HepG2 (cell line): ENCODE results near the gene ZFHX3. TPM values are rescaled to one million over a fixed set of nuclear protein-coding genes. Genes with fewer than 3 reads are reported as not detected.

Source experiments
- FOXK1 ChIP-seq: sonication (generic); formaldehyde crosslinking; IDR thresholded peaks from 2 replicates; pipeline ENCODE4 v1.4.0; 2020; ENCODE audit warnings: low read depth, missing genetic modification reagents, borderline replicate concordance
- FOXP4 ChIP-seq: sonication (generic); formaldehyde crosslinking; IDR thresholded peaks from 2 replicates; pipeline ENCODE4 v1.4.0; 2020; ENCODE audit warnings: missing genetic modification reagents
- KDM4B ChIP-seq: sonication (generic); formaldehyde crosslinking; IDR thresholded peaks from 2 replicates; pipeline ENCODE4 v1.4.0; 2020; ENCODE audit warnings: missing genetic modification reagents
- MATR3 ChIP-seq: sonication (generic); formaldehyde crosslinking; IDR thresholded peaks from 2 replicates; pipeline ENCODE4 v1.4.0; 2020; ENCODE audit warnings: missing genetic modification reagents
- MAZ ChIP-seq, 2 experiments: sonication (generic) in 1 of 2; formaldehyde crosslinking in 1 of 2; IDR thresholded peaks; 2 replicates each; pipeline versions ENCODE4 v1.5.0 to v1.6.1; 2012 to 2020; ENCODE audit warnings: low read depth in 2 of 2, mild to moderate bottlenecking in 2 of 2, borderline replicate concordance in 1 of 2, improper control_type of control experiment in 1 of 2, low read length in 1 of 2, missing genetic modification reagents in 1 of 2, moderate library complexity in 1 of 2
- MED1 ChIP-seq: sonication (generic); formaldehyde crosslinking; IDR thresholded peaks from 2 replicates; pipeline ENCODE4 v1.4.0; 2020; ENCODE audit warnings: missing genetic modification reagents
- NAIF1 ChIP-seq: sonication (generic); formaldehyde crosslinking; IDR thresholded peaks from 2 replicates; pipeline ENCODE4 v1.5.0; 2020; ENCODE audit warnings: mild to moderate bottlenecking, missing genetic modification reagents, borderline replicate concordance
- NKX3-1 ChIP-seq: sonication (generic); formaldehyde crosslinking; IDR thresholded peaks from 2 replicates; pipeline ENCODE4 v1.5.0; 2020; ENCODE audit warnings: missing genetic modification reagents
- NR3C1 ChIP-seq: sonication (generic); formaldehyde crosslinking; IDR thresholded peaks from 2 replicates; pipeline ENCODE4 v1.4.0; 2020; ENCODE audit warnings: missing genetic modification reagents
- PHB2 ChIP-seq: fragments of 450-650 bp; IDR thresholded peaks from 2 replicates; pipeline ENCODE4 v1.6.1; 2018; ENCODE audit not compliant: partially characterized antibody
- POGZ ChIP-seq: sonication (generic); formaldehyde crosslinking; IDR thresholded peaks from 2 replicates; pipeline ENCODE4 v1.4.0; 2020; ENCODE audit warnings: mild to moderate bottlenecking, missing genetic modification reagents
- SMYD3 ChIP-seq: sonication (generic); formaldehyde crosslinking; IDR thresholded peaks from 2 replicates; pipeline ENCODE4 v1.8.1; 2023; ENCODE audit warnings: mild to moderate bottlenecking, missing genetic modification reagents
- SOX13 ChIP-seq, 3 experiments: fragments of 450-650 bp in 1 of 3; sonication (generic) in 1 of 3; formaldehyde crosslinking in 1 of 3; IDR thresholded peaks in 2 of 3; conservative IDR thresholded peaks in 1 of 3; 2 replicates each; pipeline versions ENCODE4 v1.5.0 to v1.6.1; 2016 to 2020; ENCODE audit warnings: antibody characterized with exemption in 1 of 3, mild to moderate bottlenecking in 1 of 3, missing compliant biosample characterization in 1 of 3, missing genetic modification reagents in 1 of 3, moderate library complexity in 1 of 3
- SYNCRIP ChIP-seq: fragments of 200-400 bp; formaldehyde crosslinking; IDR thresholded peaks from 2 replicates; pipeline ENCODE4 v1.6.1; 2018; ENCODE audit warnings: mild to moderate bottlenecking, low read depth, low read length; ENCODE audit not compliant: insufficient read depth
- TBP ChIP-seq: sonication (generic); formaldehyde crosslinking; IDR thresholded peaks from 2 replicates; pipeline ENCODE4 v1.5.0; 2020; ENCODE audit warnings: missing genetic modification reagents
- TBX3 ChIP-seq: fragments of 450-650 bp; IDR thresholded peaks from 2 replicates; pipeline ENCODE4 v1.6.1; 2017; ENCODE audit warnings: antibody characterized with exemption, mild to moderate bottlenecking, inconsistent platforms, borderline replicate concordance
- ZBTB1 ChIP-seq: sonication (generic); formaldehyde crosslinking; IDR thresholded peaks from 2 replicates; pipeline ENCODE4 v1.4.0; 2020; ENCODE audit warnings: missing genetic modification reagents, borderline replicate concordance
- ZBTB7A ChIP-seq: sonication (generic); formaldehyde crosslinking; IDR thresholded peaks from 2 replicates; pipeline ENCODE4 v1.8.0; 2022; ENCODE audit warnings: mild to moderate bottlenecking, missing genetic modification reagents
- ZBTB7B ChIP-seq: sonication (generic); formaldehyde crosslinking; IDR thresholded peaks from 2 replicates; pipeline ENCODE4 v1.4.0; 2020; ENCODE audit warnings: missing genetic modification reagents
- ZFP36 ChIP-seq: fragments of 150-350 bp; IDR thresholded peaks from 2 replicates; pipeline ENCODE4 v1.6.1; 2018; ENCODE audit warnings: borderline replicate concordance, low read length, low read depth; ENCODE audit not compliant: partially characterized antibody
- ZFP90 ChIP-seq: sonication (generic); formaldehyde crosslinking; IDR thresholded peaks from 2 replicates; pipeline ENCODE4 v1.8.0; 2022; ENCODE audit warnings: missing genetic modification reagents, mild to moderate bottlenecking, inconsistent platforms, borderline replicate concordance
- ZNF160 ChIP-seq: sonication (generic); formaldehyde crosslinking; IDR thresholded peaks from 2 replicates; pipeline ENCODE4 v1.8.0; 2022; ENCODE audit warnings: mild to moderate bottlenecking, inconsistent platforms, missing genetic modification reagents
- ZNF333 ChIP-seq: sonication (generic); formaldehyde crosslinking; IDR thresholded peaks from 2 replicates; pipeline ENCODE4 v1.4.0; 2020; ENCODE audit warnings: mild to moderate bottlenecking, missing genetic modification reagents, borderline replicate concordance
- ZNF382 ChIP-seq: sonication (generic); formaldehyde crosslinking; IDR thresholded peaks from 2 replicates; pipeline ENCODE4 v1.5.0; 2020; ENCODE audit warnings: missing genetic modification reagents, mild to moderate bottlenecking, borderline replicate concordance
- ZNF414 ChIP-seq: sonication (generic); formaldehyde crosslinking; IDR thresholded peaks from 2 replicates; pipeline ENCODE4 v1.5.0; 2020; ENCODE audit warnings: missing genetic modification reagents
- ZNF562 ChIP-seq: sonication (generic); formaldehyde crosslinking; IDR thresholded peaks from 2 replicates; pipeline ENCODE4 v1.8.0; 2022; ENCODE audit warnings: missing genetic modification reagents, borderline replicate concordance
- ZNF629 ChIP-seq: sonication (generic); formaldehyde crosslinking; conservative IDR thresholded peaks from 2 replicates; pipeline ENCODE4 v1.5.0; 2020; ENCODE audit warnings: missing genetic modification reagents
- ZNF737 ChIP-seq: sonication (generic); formaldehyde crosslinking; IDR thresholded peaks from 2 replicates; pipeline ENCODE4 v1.5.0; 2020; ENCODE audit warnings: missing genetic modification reagents, mild to moderate bottlenecking, borderline replicate concordance
- ZNF788 ChIP-seq: sonication (generic); formaldehyde crosslinking; IDR thresholded peaks from 2 replicates; pipeline ENCODE4 v1.5.0; 2020; ENCODE audit warnings: mild to moderate bottlenecking, missing genetic modification reagents, borderline replicate concordance
- ZNF891 ChIP-seq: sonication (generic); formaldehyde crosslinking; IDR thresholded peaks from 2 replicates; pipeline ENCODE4 v1.5.0; 2020; ENCODE audit warnings: mild to moderate bottlenecking, missing genetic modification reagents
- polyA plus RNA-seq, 8 experiments: library from polyadenylated mRNA; depleted of rRNA in 3 of 8; stranded (reverse) in 7 of 8; unstranded in 1 of 8; fragments of >200 nt; fragmentation: Illumina TruSeq in 4 of 8; extraction: Trizol in 4 of 8; gene quantifications; 2 replicates each; pipeline versions ENCODE4 v1.2.1 to v1.2.3, GENCODE V29; 2011 to 2016; ENCODE audit warnings: low read depth in 4 of 8, missing spikeins in 1 of 8, mixed read lengths in 1 of 8; ENCODE audit not compliant: insufficient read depth in 1 of 8
- total RNA-seq, 5 experiments: library from RNA; depleted of rRNA; stranded (reverse); fragments of >200 nt; fragmentation: Illumina TruSeq; extraction: Trizol; gene quantifications; 2 replicates each; pipeline ENCODE4 v1.2.3, GENCODE V29; 2016; ENCODE audit warnings: low read depth in 1 of 5

Gene ZFHX3
- total and polyA plus RNA-seq, 2 of the 13 experiments (the other 11 are each of a cell fraction or from before 2014, with no cell fraction given), result 5.0 to 6.0 TPM

GRCh38 chr16:73020409-73020884 is 27.5 kb downstream of the ZFHX3 start (continued):
- no peak for TF ChIP-seq NR3C1 (CRISPR knock-in tag)
- TF ChIP-seq TBX3, result no peak
- TF ChIP-seq ZNF160 (CRISPR knock-in tag), result no peak
- no peak for TF ChIP-seq MATR3 (CRISPR knock-in tag)
- no peak for TF ChIP-seq ZFP36
- TF ChIP-seq MAZ (IDR thresholded peaks at IDR 0.05; ENCODE audit: borderline replicate concordance, low read depth, low read length), result no peak
- TF ChIP-seq MAZ (CRISPR knock-in tag; IDR thresholded peaks at IDR 0.05; ENCODE audit: low read depth), result no peak
- TF ChIP-seq ZBTB1 (CRISPR knock-in tag), result no peak
- no peak for TF ChIP-seq ZNF629
- no peak for TF ChIP-seq PHB2
- TF ChIP-seq ZBTB7A (CRISPR knock-in tag), result no peak
- no peak for TF ChIP-seq ZFP90 (CRISPR knock-in tag)
- TF ChIP-seq SMYD3, result no peak
- peak; percentile 74; the same call in 1 of the 2 replicates for TF ChIP-seq FOXK1 (CRISPR knock-in tag)
- TF ChIP-seq SYNCRIP, result no peak
- TF ChIP-seq SOX13 (IDR thresholded peaks at IDR 0.05), result no peak
- peak in 1 of 2 experiments; percentile 69; a peak in 1 of 4 replicates for TF ChIP-seq SOX13 (CRISPR knock-in tag; conservative IDR thresholded peaks at IDR 0.05 in 1 of 2, IDR thresholded peaks at IDR 0.05 in 1 of 2)
- TF ChIP-seq MED1 (CRISPR knock-in tag), result peak; percentile 79
- no peak for TF ChIP-seq ZNF414 (CRISPR knock-in tag)
- no peak for TF ChIP-seq ZNF333 (CRISPR knock-in tag)
- TF ChIP-seq ZNF382, result no peak
- TF ChIP-seq FOXP4 (CRISPR knock-in tag), result peak; percentile 61; the same call in 1 of the 2 replicates
- 0 out of 2 replicates have a peak, but pooled peaks have one; percentile 38 for TF ChIP-seq KDM4B (CRISPR knock-in tag)
- no peak for TF ChIP-seq ZNF737 (CRISPR knock-in tag)
- peak; percentile 34; the same call in 1 of the 2 replicates for TF ChIP-seq ZBTB7B (CRISPR knock-in tag)
- TF ChIP-seq NKX3-1 (CRISPR knock-in tag), result no peak
- TF ChIP-seq ZNF562, result no peak
- TF ChIP-seq POGZ, result 0 out of 2 replicates have a peak, but pooled peaks have one; percentile 15
- peak; percentile 43; the same call in 1 of the 2 replicates for TF ChIP-seq ZNF788 (CRISPR knock-in tag)
- TF ChIP-seq NAIF1 (CRISPR knock-in tag), result no peak
- peak; percentile 46; the same call in 1 of the 2 replicates for TF ChIP-seq ZNF891 (CRISPR knock-in tag)
- no peak for TF ChIP-seq TBP (CRISPR knock-in tag)
